ENCODE measurements around the gene ANXA2R. TPM values are rescaled to one million over a fixed set of nuclear protein-coding genes. Genes with fewer than 3 reads are reported as not detected.

Gene ANXA2R
- total and polyA plus RNA-seq, 2 of the 13 experiments (the other 11 are each of a cell fraction or from before 2014, with no cell fraction given), result 0.95 to 1.3 TPM

- TF ChIP-seq HMGXB4 (CRISPR knock-in tag; IDR thresholded peaks at IDR 0.05; ENCODE audit: borderline replicate concordance in 1 of 2, low read depth in 1 of 2) (peak in 1 of 2 experiments; percentile 82; a peak in 1 of 4 replicates), HDAC1 (CRISPR knock-in tag; IDR thresholded peaks at IDR 0.05) (0 out of 2 replicates have a peak, but pooled peaks have one; percentile 30), TERF1 (CRISPR knock-in tag; IDR thresholded peaks at IDR 0.05) (no peak), SOX5 (CRISPR knock-in tag; IDR thresholded peaks at IDR 0.05; ENCODE audit: borderline replicate concordance) (no peak), ZNF230 (CRISPR knock-in tag; IDR thresholded peaks at IDR 0.05) (no peak), ZNF574 (CRISPR knock-in tag; IDR thresholded peaks at IDR 0.05) (no peak), ZNF670 (CRISPR knock-in tag; IDR thresholded peaks at IDR 0.05; ENCODE audit: borderline replicate concordance) (peak; percentile 58; the same call in 1 of the 2 replicates), MXD1 (CRISPR knock-in tag; IDR thresholded peaks at IDR 0.05) (no peak), HNF1B (CRISPR knock-in tag; IDR thresholded peaks at IDR 0.05) (no peak), ZBTB46 (CRISPR knock-in tag; IDR thresholded peaks at IDR 0.05; ENCODE audit: borderline replicate concordance) (no peak), ZNF691 (CRISPR knock-in tag; IDR thresholded peaks at IDR 0.05; ENCODE audit: borderline replicate concordance, low read depth) (0 out of 2 replicates have a peak, but pooled peaks have one; percentile 16), PHF8 (CRISPR knock-in tag; IDR thresholded peaks at IDR 0.05) (0 out of 2 replicates have a peak, but pooled peaks have one; percentile 66), ADNP (CRISPR knock-in tag; IDR thresholded peaks at IDR 0.05) (no peak), SMARCE1 (IDR thresholded peaks at IDR 0.05; ENCODE audit: borderline replicate concordance) (no peak), FOSL1 (CRISPR knock-in tag; IDR thresholded peaks at IDR 0.05; ENCODE audit: borderline replicate concordance) (no peak), SNAI1 (CRISPR knock-in tag; IDR thresholded peaks at IDR 0.05; ENCODE audit: borderline replicate concordance) (no peak), ISL2 (CRISPR knock-in tag; IDR thresholded peaks at IDR 0.05) (no peak), ZFY (CRISPR knock-in tag; IDR thresholded peaks at IDR 0.05) (peak; percentile 50; the same call in 1 of the 2 replicates)
Measured at GRCh38 chr5:43041669-43042175, 1.6 kb upstream of the ANXA2R start (continued).
